Caki2 (cell line): ENCODE results near the gene TPK1. TPM values are rescaled to one million over a fixed set of nuclear protein-coding genes. Genes with fewer than 3 reads are reported as not detected.

Source experiments
- DNase-seq: peaks from one replicate; pipeline ENCODE4 v3.0.0-alpha.2; 2015; ENCODE audit warnings: low read depth
- in situ Hi-C: cut with HindIII; loops from 2 replicates; pipeline ENCODE4 v1.10.0; 2016; ENCODE audit warnings: low sequenced_read_pairs, low pct_unique_long_range_greater_than_20kb, mixed read lengths
- total RNA-seq: library from RNA; depleted of rRNA; stranded (reverse); fragments of >200 nt; shearing (Covaris generic); gene quantifications from 2 replicates; pipeline ENCODE4 v1.2.3, GENCODE V29; 2014; ENCODE audit warnings: low replicate concordance

The TPK1 gene
- total RNA-seq, 1 experiment from 2014 or later = 37.9 TPM

DNA sequence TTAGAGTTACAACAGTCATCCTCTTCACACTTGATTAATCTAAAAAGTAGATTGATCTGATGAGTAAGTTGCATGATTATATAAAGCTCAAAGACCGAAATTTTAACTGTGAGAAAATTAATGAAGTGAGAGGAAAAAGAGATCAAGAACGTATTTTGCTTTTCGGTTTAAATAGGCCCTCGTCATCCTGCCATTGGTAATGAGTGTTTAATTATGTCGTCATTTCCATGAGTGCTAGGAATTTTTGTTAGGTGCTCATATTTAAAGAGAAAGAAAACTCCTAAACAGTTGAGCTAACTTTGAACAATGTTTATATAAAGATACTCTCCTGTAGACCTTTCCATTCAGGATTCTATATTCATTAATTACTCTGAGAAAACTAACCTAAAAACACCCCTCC lies 159.4 kb downstream of the TPK1 start:
- in situ Hi-C loops = no loop called here
- no peak for DNase-seq

DNA sequence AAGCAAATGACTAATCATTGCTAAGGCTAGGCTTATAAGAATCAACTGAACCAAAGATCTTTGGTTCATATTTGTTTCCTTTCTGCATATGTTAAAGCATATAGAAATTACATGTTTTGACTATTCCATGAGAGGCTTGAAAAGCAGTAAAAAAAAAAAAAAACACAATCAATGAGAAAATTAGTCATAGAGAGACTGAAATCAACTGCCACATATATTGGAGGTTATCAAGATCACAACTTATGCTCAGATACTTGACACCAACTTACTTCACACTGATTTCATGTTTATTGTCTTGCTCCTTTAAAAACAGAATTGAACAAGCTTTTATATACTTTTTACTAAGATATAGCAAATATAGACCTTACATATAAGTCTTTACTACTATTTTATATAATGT lies 161.3 kb downstream of the TPK1 start:
- DNase-seq = no peak
- in situ Hi-C loops = no loop called here

DNA sequence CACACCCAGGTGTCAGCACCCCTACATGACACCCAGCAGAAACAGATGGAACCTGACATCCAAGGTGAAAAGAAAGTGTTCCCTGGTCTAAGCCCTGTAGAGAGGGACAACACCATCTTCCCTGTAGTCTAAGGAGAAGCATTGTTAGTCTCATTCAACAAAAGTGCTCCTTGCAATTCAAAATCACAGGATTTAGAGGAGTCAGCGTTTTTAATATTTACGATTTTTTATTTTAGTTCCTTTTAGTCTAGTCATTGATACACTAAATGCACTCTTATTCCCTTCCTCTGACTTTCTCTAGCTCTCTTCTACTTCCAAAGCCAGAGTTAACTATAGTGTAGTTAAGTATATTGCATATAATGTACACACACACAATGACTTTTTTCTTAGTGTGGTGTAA lies 163.0 kb downstream of the TPK1 start:
- in situ Hi-C loops = no loop called here
- no peak for DNase-seq

DNA sequence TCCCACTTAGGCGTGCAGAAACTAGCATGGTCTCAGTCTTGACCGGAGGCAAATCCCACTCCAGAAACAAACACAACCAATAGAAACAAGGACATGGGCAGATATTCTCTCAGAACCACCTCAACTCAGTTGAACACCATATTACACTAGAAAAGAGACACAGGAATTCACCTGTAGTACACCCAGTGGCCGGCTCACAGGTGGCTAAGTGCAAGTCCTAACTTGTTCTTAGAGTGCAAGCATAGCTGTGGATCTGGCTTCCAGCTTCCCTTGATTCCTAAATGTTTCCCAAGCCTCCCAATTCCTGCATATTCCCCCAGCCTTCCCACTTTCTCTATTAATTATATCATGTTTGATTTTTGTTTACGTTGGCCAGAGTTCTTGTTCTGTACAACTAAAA lies 164.4 kb downstream of the TPK1 start:
- in situ Hi-C loops = no loop called here
- DNase-seq = no peak

DNA sequence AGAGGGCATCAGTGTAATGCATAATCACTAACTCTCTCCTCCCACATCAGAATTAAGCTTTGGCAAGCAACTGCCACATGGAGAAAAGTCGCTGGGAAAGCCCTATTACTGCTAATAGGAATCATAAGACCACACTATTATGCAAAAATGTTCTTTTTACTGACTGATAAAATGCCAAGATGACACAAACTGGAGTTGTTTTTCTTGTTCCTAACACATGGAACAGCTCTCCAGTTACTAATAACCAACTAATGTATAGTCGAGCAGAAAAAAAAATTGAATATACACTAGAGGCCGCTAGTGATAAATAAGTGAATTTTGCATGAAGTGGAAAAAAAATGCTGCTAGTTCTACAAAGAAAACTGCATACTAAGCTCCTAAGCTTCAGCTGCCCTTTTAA lies 165.6 kb downstream of the TPK1 start:
- DNase-seq = peak; percentile 37
- in situ Hi-C loops = no loop called here

DNA sequence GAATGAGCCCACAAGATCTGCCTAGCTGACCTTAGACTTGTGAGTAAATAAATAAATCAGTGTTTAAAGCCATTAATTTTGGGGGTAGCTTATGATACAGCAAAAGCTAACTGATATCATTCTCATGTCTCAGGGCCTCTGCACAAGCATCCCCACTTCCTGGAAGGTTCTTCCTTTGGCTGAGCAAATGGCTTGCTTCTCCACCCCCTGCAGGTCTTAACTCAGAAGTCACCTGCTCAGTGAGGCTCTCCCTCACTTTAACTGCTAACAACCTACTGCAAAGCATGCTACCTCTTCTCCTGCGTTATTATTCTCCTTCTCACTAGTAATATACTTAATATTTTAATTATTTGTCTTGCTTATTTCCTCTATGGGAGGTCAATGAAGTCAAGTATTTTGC lies 167.3 kb downstream of the TPK1 start:
- in situ Hi-C loops = no loop called here
- no peak for DNase-seq

DNA sequence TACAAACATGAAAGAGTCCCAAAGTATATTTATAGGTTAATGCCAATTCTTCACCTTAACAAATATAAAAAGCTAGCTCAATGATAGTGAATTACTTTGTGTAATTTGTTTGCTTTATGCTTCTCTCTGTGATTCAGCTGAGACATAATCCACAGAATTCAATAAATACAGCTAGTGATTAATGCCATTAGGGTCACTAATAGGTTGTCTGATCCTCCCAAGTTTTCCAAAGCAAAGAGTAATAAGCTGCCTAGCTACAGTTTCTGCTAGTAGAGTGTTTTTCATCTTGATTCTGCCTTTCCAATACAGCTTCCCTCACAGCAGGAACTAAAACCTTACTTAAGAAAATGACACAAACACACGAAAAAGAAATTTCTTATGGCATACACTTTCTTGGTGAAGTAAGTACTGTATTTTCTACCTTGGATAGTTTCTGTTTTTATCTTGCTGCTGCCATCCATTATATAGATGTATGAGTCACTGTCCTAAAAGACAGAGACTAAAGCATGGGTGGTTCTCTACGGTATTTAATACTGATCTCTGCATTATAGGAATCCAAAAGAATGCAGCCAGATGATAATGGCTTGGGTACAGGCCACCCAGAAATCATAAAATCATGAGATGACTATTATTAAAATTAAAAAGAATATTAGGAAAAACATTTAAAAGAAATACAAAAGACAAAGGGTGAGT lies 170.0 kb downstream of the TPK1 start:
- DNase-seq = no peak
- in situ Hi-C loops = no loop called here

DNA sequence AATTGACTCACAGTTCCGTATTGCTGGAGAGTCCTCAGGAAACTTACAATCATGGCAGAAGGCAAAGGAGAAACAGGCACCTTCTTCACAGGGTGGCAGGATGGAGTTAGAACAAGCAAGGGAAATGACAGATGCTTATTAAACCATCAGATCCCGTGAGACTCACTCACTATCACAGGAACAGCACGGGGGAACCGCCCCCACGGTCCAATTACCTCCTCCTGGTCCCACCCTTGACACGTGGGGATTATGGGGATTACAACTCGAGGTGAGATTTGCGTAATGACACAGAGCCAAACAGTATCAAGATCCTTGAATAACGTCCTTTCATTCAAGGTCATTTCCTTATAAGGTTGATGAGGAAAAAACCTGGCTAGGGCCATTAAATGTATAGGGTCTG lies 176.6 kb downstream of the TPK1 start:
- no peak for DNase-seq
- in situ Hi-C loops = no loop called here

DNA sequence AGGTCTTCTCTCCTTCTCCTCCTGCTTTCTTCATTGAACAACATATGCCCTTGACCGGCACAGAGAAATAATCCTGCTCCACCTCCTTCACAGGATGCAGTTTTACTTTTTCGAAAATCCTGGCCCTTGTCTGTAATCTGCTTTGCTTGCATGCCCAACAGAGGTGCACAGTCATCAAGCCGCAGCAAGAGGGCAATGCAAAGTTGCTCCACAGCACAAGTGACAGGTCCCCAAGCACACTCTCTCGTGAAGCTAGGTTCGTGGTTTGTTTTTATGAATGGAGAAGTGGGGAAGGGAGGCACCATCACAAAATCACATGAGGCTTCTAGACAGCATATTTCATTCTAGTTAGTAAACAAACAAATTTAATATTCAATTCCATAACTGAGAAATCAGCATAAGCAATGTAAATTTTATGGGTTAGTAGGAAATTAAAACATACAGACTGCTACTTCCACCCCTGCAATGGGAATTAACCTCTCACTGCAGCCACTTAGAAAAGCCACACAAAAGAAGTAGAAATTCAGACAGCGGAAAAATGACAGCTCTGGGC lies 178.8 kb downstream of the TPK1 start:
- no peak for DNase-seq
- in situ Hi-C loops = no loop called here

DNA sequence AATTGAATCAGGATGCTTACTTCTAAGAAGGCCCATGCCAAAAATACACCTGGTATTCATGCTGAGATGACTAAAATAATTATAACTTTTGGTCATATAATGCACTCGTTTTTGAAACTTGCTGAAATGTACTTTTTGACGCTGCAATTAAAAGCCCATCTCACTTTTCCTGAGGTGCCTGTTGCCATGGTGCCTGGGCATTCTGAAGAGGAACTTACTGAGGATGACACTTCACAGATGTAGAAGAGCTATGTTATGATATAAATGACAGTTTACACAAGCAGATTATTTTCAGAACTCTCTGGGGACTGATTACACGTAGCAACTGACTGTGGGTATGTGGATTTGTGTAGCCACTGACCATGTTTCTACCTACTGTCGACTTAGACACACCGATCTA lies 182.4 kb downstream of the TPK1 start:
- in situ Hi-C loops = no loop called here
- DNase-seq = no peak

DNA sequence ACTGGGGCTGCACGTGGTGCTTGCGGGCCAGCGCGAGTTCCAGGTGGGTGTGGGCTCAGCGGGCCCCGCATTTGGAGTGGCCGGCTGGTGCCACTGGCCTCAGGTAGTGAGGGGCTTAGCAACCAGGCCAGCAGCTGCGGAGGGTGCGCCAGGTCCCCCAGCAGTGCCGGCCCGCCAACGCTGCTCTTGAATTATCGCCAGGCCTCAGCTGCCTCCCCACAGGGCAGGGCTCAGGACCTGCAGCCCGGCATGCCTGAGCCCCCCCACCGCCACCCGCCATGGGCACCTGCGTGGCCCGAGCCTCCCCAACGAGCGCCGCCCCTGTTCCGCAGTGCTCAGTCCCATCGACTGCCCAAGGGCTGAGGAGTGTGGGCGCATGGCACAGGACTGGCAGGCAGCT lies 185.4 kb downstream of the TPK1 start:
- no peak for DNase-seq
- in situ Hi-C loops = no loop called here

DNA sequence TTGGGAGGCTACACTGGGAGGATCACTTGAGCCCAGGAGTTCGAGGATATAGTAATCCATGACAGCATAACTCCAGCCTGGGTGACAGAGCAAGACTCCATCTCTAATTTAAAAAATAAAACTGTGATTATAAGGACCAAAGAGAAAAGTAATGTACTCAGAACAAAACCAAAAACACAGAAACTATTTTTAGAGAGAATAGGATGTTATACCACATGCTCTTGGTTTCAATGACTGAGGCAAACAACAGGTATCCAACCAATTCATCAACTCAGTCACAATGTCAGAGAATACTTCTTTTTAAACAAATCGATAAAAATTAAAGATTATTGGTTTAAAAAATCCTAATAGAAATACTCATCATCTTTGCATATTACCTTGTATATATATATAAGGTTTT lies 186.7 kb downstream of the TPK1 start:
- in situ Hi-C loops = no loop called here
- no peak for DNase-seq

DNA sequence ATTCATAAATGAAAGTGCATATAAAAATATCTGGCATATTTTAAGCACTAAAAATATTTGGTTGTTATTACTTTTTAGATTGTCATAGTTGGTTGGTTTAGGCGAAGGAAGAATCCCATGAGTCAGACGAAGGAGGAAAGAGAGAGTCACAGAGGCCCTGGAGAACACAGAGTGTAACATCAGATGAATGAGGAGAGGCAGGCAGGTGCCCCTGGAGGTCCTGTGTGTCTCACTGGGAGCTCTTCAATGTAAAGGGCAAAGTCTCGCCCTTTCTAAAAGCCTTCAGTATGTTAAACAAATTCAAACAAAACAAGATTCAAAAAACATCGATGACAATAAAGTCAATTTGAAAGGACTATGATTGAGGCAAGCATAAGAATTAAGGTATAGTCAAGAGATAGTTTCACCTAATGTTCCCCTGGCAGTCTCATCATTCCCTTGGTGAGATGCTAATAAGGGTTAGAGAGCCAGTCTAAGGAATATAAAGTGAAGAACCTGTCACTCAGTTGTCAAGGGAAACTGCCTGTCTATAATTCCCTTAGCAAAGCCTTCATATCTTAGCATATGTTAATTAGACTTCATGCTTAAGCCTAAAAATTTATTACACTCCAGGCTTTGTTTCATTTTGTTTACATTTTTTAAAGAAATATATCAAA lies 194.3 kb downstream of the TPK1 start:
- in situ Hi-C loops = no loop called here
- DNase-seq = no peak

DNA sequence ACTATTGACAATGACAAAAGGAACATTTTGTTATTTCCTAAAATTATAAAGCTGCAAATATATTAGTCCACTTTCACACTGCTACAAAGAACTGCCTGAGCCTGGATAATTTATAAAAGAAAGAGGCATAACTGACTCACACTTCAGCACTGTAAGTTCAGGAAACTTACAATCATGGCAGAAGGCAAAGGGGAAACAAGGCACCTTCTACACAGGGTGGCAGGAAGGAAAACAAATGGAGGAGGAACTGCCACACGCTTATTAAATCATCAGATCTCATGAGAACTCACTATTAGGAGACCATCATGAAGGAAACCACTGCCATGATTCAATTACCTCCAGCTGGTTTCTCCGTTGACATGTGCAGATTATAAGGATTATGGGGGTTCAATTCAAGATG lies 203.1 kb downstream of the TPK1 start:
- DNase-seq = no peak
- in situ Hi-C loops = no loop called here

DNA sequence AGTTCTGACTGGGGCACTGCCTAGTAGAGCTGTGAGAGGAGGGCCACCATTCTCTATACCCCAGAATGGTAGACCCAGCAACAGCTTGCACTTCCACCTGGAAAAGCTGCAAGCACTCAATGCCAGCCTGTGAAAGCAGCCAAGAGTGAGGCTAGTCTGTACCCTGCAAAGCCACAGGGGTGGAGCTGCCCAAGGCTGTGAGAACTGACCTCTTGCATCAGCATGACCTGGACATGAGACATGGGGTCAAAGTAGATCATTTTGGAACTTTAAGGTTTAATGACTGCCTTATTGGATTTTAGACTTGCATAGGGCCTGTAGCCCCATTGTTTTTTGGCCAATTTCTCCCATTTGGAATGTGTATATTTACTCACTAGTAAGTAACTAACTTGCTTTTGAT lies 206.3 kb downstream of the TPK1 start:
- in situ Hi-C loops = no loop called here
- DNase-seq = no peak

DNA sequence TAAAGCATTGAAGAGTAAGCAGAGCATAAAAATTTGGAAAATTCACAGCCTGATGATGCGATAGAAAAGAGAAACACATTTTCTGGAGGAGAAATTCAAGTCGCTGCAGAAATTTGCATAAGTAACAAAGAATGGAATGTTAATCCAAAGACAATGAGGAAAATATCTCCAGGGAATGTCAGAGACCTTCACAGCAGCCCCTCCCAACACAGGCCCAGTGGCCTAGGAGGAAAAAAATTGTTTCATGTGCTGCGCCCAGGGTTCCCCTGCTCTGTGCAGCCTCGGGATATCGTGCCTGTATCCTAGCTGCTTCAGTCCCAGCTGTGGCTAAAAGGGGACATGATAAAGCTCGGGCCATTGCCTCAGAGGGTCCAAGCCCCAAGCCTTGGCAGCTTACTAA lies 206.8 kb downstream of the TPK1 start:
- in situ Hi-C loops = no loop called here
- DNase-seq = no peak

DNA sequence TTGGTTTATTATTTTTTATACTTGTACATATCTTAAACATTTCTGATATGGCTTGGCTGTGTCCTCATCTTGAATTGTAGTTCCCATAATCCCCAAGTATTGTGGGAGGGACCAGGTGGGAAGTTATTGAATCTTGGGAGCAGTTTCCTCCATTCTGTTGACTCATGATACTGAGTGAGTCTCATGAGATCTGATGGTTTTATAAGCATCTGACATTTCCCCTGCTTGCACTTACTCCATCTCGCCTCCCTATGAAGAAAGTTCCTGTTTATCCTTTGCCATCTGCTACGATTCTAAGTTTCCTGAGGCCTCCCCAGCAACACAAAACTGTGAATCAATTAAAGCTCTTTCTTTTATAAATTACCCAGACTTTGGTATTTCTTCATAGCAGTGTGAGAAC lies 207.7 kb downstream of the TPK1 start:
- no peak for DNase-seq
- in situ Hi-C loops = no loop called here

DNA sequence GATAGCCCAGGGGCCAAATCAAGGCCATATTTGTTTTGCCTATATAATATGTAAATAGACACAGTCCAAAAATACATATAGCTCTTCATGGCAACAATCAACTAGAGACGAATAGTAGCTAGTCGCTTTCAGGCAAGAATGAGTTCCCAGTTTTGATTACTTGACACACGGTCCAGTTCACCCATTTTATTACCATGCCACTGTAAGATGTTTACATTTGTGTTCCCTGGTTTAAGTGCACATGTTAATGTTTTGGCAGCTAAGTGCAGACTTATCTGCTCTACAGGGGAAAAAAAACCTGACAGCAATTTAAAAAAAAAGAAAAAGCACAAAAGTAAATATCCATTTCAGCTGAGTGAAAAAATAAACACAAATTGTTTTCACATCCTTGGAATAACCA lies 213.1 kb downstream of the TPK1 start:
- in situ Hi-C loops = no loop called here
- DNase-seq = no peak

DNA sequence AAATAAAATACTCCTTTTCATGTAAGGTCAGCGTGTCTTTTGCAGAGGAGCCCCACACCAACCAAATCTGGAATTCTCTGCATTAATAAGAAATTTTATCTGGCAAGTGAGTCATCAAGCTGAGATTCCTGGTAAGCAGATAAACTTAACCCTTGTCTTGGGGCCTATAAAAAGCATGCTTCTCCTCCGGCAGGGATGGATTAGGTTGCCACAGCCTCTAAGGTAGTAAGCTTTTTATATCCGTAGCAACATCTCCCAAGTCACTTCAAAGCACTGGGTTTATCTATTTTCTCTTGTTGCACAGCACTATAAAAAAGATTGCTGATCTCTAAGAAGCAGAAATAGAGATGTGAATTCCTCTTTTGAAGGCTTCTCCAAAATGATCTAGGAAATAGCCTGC lies 229.6 kb downstream of the TPK1 start:
- in situ Hi-C loops = no loop called here
- DNase-seq = no peak

DNA sequence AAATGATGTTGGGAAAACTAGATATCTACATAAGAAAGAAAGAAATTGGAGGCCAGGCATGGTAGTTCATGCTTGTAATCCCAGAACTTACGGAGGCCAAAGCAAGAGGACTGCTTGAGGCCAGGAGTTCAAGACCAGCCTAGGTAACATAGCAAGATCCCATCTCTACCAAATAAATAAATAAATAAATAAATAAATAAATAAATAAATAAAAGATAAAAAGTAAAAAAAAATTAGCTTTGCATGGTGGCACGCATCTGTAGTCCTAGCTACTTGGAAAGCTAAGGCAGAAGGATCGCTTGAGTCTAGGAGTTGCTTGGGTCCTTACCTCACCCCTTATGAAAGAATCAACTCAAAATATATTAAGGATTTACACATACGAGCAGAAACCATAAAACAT lies 238.9 kb downstream of the TPK1 start:
- in situ Hi-C loops = no loop called here
- no peak for DNase-seq
